Neural cell (in vitro differentiated cells): ENCODE data around the gene PIK3CG. TPM values are rescaled to one million over a fixed set of nuclear protein-coding genes. Genes with fewer than 3 reads are reported as not detected.
"Not testable (repeated sequence)": the region's sequence is repeated elsewhere in the genome, so short reads cannot be mapped to it uniquely, and the experiment has no call there.

Source experiments
- H2AFZ ChIP-seq: fragments of 200-600, 300-800 bp; sonication (generic), shearing (Covaris generic); 2 replicates; pipeline ENCODE4 v1.6.0; 2014; ENCODE audit warnings: low read depth, mild to moderate bottlenecking, antibody characterized with exemption, low read length, moderate library complexity
- H3F3A ChIP-seq: fragments of 200-600 bp; shearing (Covaris generic); 2 replicates; pipeline ENCODE4 v1.6.1; 2016; ENCODE audit warnings: mild to moderate bottlenecking, moderate library complexity, mixed read lengths, antibody characterized with exemption, low read length; ENCODE audit not compliant: insufficient read depth, poor library complexity, severe bottlenecking
- H3K27ac ChIP-seq: fragments of 200-600, 300-800 bp; sonication (generic), shearing (Covaris generic); 2 replicates; pipeline ENCODE4 v1.5.1; 2014; ENCODE audit warnings: mild to moderate bottlenecking, low read length, moderate library complexity
- H3K27me3 ChIP-seq: fragments of 300-800, 200-600 bp; sonication (generic), shearing (Covaris generic); 2 replicates; pipeline ENCODE4 v1.6.0; 2014; ENCODE audit warnings: mild to moderate bottlenecking, low read depth, low read length, moderate library complexity; ENCODE audit not compliant: insufficient read depth
- H3K36me3 ChIP-seq: fragments of 300-800, 200-600 bp; sonication (generic), shearing (Covaris generic); 2 replicates; pipeline ENCODE4 v1.5.1; 2014; ENCODE audit warnings: mild to moderate bottlenecking, antibody characterized with exemption, low read length, moderate library complexity; ENCODE audit not compliant: insufficient read depth
- H3K4me2 ChIP-seq: fragments of 300-800, 200-600 bp; sonication (generic), shearing (Covaris generic); 2 replicates; pipeline ENCODE4 v1.6.0; 2014; ENCODE audit warnings: mild to moderate bottlenecking, low read length
- H3K4me3 ChIP-seq: fragments of 300-800, 200-600 bp; sonication (generic), shearing (Covaris generic); 2 replicates; pipeline ENCODE4 v1.5.1; 2014; ENCODE audit warnings: mild to moderate bottlenecking, low read length, moderate library complexity
- H3K79me2 ChIP-seq: fragments of 200-600 bp; shearing (Covaris generic); replicated peaks from 2 replicates; pipeline ENCODE4 v1.6.0; 2014; ENCODE audit warnings: mild to moderate bottlenecking, low read length, moderate library complexity; ENCODE audit not compliant: insufficient read depth
- H3K9ac ChIP-seq: fragments of 300-800, 200-600 bp; sonication (generic), shearing (Covaris generic); 2 replicates; pipeline ENCODE4 v1.6.1; 2016; ENCODE audit warnings: mild to moderate bottlenecking, low read length, mixed read lengths
- H3K9me2 ChIP-seq: fragments of 200-600 bp; shearing (Covaris generic); 2 replicates; pipeline ENCODE4 v1.6.1; 2016; ENCODE audit warnings: mild to moderate bottlenecking, low read length, mixed read lengths; ENCODE audit not compliant: insufficient read depth
- H3K9me3 ChIP-seq: fragments of 200-600, 300-800 bp; sonication (generic), shearing (Covaris generic); 2 replicates; pipeline ENCODE4 v1.6.1; 2016; ENCODE audit warnings: mild to moderate bottlenecking, mixed run types, low read length, moderate library complexity, mixed read lengths
- H4K20me1 ChIP-seq: fragments of 200-600 bp; shearing (Covaris generic); 2 replicates; pipeline ENCODE4 v1.6.1; 2016; ENCODE audit warnings: mild to moderate bottlenecking, mixed run types; ENCODE audit not compliant: insufficient read depth
- CTCF ChIP-seq: fragments of 450-650 bp; IDR thresholded peaks from 2 replicates; pipeline ENCODE4 v1.5.1; 2014; ENCODE audit warnings: antibody characterized with exemption, mild to moderate bottlenecking, moderate library complexity; ENCODE audit not compliant: poor library complexity, severe bottlenecking
- EP300 ChIP-seq: fragments of 450-650 bp; conservative IDR thresholded peaks from 2 replicates; pipeline ENCODE4 v1.6.1; 2014; ENCODE audit warnings: antibody characterized with exemption, mild to moderate bottlenecking, moderate library complexity; ENCODE audit not compliant: poor library complexity, severe bottlenecking
- EZH2 ChIP-seq: fragments of 200-600, 300-800 bp; shearing (Covaris generic), sonication (generic); IDR thresholded peaks from 2 replicates; pipeline ENCODE4 v1.6.1; 2014; ENCODE audit warnings: antibody characterized with exemption, low read length, borderline replicate concordance, mild to moderate bottlenecking; ENCODE audit not compliant: insufficient read depth, poor library complexity, severe bottlenecking
- MXI1 ChIP-seq: fragments of 450-650 bp; conservative IDR thresholded peaks from 2 replicates; pipeline ENCODE4 v1.6.1; 2014; ENCODE audit warnings: antibody characterized with exemption, mild to moderate bottlenecking; ENCODE audit not compliant: poor library complexity, severe bottlenecking
- POLR2AphosphoS5 ChIP-seq: IDR thresholded peaks from 2 replicates; pipeline ENCODE4 v1.6.1; 2012
- RAD21 ChIP-seq: fragments of 450-650 bp; conservative IDR thresholded peaks from 2 replicates; pipeline ENCODE4 v1.6.1; 2014; ENCODE audit warnings: antibody characterized with exemption, mild to moderate bottlenecking, moderate library complexity
- REST ChIP-seq: IDR thresholded peaks from 2 replicates; pipeline ENCODE4 v1.6.1; 2012; ENCODE audit warnings: borderline replicate concordance
- SMC3 ChIP-seq: fragments of 450-650 bp; conservative IDR thresholded peaks from 2 replicates; pipeline ENCODE4 v1.6.1; 2014; ENCODE audit warnings: antibody characterized with exemption, mild to moderate bottlenecking, moderate library complexity; ENCODE audit not compliant: poor library complexity
- TAF1 ChIP-seq: IDR thresholded peaks from 2 replicates; pipeline ENCODE4 v1.6.1; 2012; ENCODE audit warnings: low read depth
- polyA plus RNA-seq: library from polyadenylated mRNA; depleted of rRNA; stranded (reverse); fragments of >200 nt; gene quantifications from 2 replicates; pipeline ENCODE4 v1.2.3, GENCODE V29; 2014

The PIK3CG gene
- polyA plus RNA-seq, 1 donor from 2014 or later, result not detected

- Histone ChIP-seq H3K9me3 (no peaks in the 10 kb centered on the region), H3K27ac (no peak overlapping the region), H3K4me3 (no peak overlapping the region), H3K27me3 (no peaks in the 10 kb centered on the region), H2AFZ (no peak overlapping the region), H3K36me3 (no peaks in the 10 kb centered on the region), H3K9me2 (no peaks in the 10 kb centered on the region), H3F3A (no peaks in the 10 kb centered on the region), H3K79me2 (no peaks in the 10 kb centered on the region), H4K20me1 (no peaks in the 10 kb centered on the region), H3K9ac (no peak overlapping the region), H3K4me2 (no peak overlapping the region)
- TF ChIP-seq MXI1 (no peak), POLR2AphosphoS5 (no peak), EZH2 (no peak), EP300 (no peak), REST (no peak), CTCF (no peak), RAD21 (no peak), SMC3 (no peak), TAF1 (no peak)
These were observed 71.2 kb downstream of the PIK3CG start for GRCh38 chr7:106936236-106936635.

- not testable (repeated sequence) for H3K9me2 ChIP-seq, H3K79me2 ChIP-seq, H3K4me3 ChIP-seq, H3K9ac ChIP-seq, H2AFZ ChIP-seq, H3K27me3 ChIP-seq, H3K27ac ChIP-seq, H3F3A ChIP-seq, H4K20me1 ChIP-seq, H3K4me2 ChIP-seq, H3K9me3 ChIP-seq, H3K36me3 ChIP-seq
These were observed 73.0 kb downstream of the PIK3CG start for GRCh38 chr7:106938122-106938521.

GRCh38 chr7:106938803-106939202 is 73.7 kb downstream of the PIK3CG start:
- no peak overlapping the region for H3K27ac ChIP-seq
- TF ChIP-seq EP300 (no peak), RAD21 (no peak), CTCF (no peak), EZH2 (no peak), TAF1 (no peak), MXI1 (no peak), POLR2AphosphoS5 (no peak), SMC3 (no peak), REST (no peak)
- H3K36me3 ChIP-seq, result no peaks in the 10 kb centered on the region
- no peak overlapping the region for H2AFZ ChIP-seq
- H3F3A ChIP-seq, result no peaks in the 10 kb centered on the region
- no peaks in the 10 kb centered on the region for H3K79me2 ChIP-seq
- no peaks in the 10 kb centered on the region for H3K27me3 ChIP-seq
- no peak overlapping the region for H3K9ac ChIP-seq
- no peak overlapping the region for H3K4me3 ChIP-seq
- H3K4me2 ChIP-seq, result no peak overlapping the region
- H3K9me2 ChIP-seq, result no peaks in the 10 kb centered on the region
- no peaks in the 10 kb centered on the region for H3K9me3 ChIP-seq
- H4K20me1 ChIP-seq, result no peaks in the 10 kb centered on the region
